SK-N-MC (cell line): ENCODE results near the gene TAF6.

Source experiments
- EZH2 ChIP-seq: fragments of 200-600 bp; sonication (generic); IDR thresholded peaks from one replicate; pipeline ENCODE4 v1.6.1; 2017; ENCODE audit warnings: antibody characterized with exemption
- POLR2AphosphoS5 ChIP-seq: IDR thresholded peaks from 2 replicates; pipeline ENCODE4 v1.6.1; 2012; ENCODE audit warnings: mild to moderate bottlenecking, low read depth, low read length, borderline replicate concordance

GRCh38 chr7:100098913-100099312, 20.2 kb downstream of the TAF6 start:
- TF ChIP-seq POLR2AphosphoS5 (no peak), EZH2 (no peak)
